Measurements from ENCODE around the gene GPR32. TPM values are rescaled to one million over a fixed set of nuclear protein-coding genes. Genes with fewer than 3 reads are reported as not detected.

The GPR32 gene
- total RNA-seq, 2 donors from 2014 or later, result not detected

DNA sequence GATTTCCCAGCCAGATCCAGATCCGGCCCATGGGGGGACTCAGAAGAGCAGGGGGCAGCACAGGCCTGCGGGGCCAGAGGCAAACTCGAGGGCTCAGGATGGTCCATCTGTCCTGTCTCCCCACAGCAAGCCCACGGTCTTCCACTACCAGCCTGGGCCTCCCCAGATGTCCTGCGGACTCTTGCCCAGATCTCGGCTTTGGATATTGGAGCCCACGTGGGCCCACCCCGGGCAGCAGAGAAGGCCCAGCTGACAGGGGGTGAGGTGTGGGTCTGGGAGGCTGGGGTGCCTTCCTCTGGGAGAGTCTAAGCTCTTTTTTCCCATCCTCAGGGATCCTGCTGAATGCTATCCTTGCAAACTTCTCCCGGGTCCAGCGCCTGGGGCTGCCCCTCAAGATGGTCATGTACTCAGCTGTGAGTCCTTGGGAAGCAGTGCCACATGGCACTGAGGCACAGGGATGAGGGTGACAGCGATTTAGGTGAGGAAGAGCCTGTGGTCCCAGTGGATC is 23.3 kb downstream of the GPR32 start:
- peaks cover 12% of the 10 kb centered on the region for H3K36me3 ChIP-seq
- H3K4me1 ChIP-seq, result no peaks in the 10 kb centered on the region
- no peak for DNase-seq (ENCODE audit: low spot score)
- H3K27me3 ChIP-seq, result no peaks in the 10 kb centered on the region
- no peak overlapping the region for H3K4me3 ChIP-seq
- no peak overlapping the region for H3K27ac ChIP-seq
- H3K9me3 ChIP-seq, result no peaks in the 10 kb centered on the region
- no peak for TF ChIP-seq CTCF (IDR thresholded peaks at IDR 0.05)

DNA sequence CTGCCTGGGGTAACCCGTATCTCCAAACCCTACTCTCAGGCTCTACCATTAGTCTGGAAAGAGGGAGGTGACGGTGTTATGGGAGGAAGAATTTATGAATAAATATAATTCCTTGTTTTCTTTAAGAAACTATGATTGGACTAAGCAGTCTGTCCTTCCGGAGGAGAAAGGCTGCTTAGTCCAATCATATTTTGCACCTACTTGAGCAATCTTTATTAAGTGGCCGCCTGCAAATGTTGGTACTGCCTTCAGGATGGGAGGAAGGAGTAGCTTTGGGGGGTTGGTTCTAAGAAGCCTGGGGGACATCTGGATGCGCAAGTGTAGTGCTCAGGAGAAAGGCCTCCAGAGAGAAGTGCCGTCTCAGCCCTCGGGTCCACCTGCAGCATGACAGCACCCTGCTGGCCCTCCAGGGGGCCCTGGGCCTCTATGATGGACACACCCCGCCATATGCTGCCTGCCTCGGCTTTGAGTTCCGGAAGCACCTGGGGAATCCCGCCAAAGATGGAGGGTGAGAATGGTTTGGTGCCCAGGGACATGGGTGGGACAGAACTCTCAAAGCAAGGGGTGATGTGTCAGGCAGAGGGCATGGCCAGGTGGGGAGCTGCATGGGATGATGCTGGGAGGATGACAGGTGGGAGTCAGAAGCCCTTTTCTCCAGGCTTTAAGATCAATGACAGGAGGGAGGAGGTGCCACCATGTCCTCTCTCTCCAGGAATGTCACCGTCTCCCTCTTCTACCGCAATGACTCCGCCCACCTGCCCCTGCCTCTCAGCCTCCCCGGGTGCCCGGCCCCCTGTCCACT is 24.0 kb downstream of the GPR32 start:
- Histone ChIP-seq H3K36me3 (peaks cover 13% of the 10 kb centered on the region), H3K4me1 (no peaks in the 10 kb centered on the region), H3K27me3 (no peaks in the 10 kb centered on the region), H3K9me3 (no peaks in the 10 kb centered on the region), H3K27ac (no peak overlapping the region), H3K4me3 (no peak overlapping the region)
- no peak for DNase-seq (ENCODE audit: low spot score)
- no peak for TF ChIP-seq CTCF (IDR thresholded peaks at IDR 0.05)

GRCh38 chr19:50794876-50795663 is 24.8 kb downstream of the GPR32 start:
- Histone ChIP-seq H3K4me3 (no peak overlapping the region), H3K9me3 (no peaks in the 10 kb centered on the region), H3K27ac (no peak overlapping the region), H3K27me3 (no peaks in the 10 kb centered on the region), H3K36me3 (peaks cover 13% of the 10 kb centered on the region), H3K4me1 (no peaks in the 10 kb centered on the region)
- DNase-seq (ENCODE audit: low spot score), result no peak
- TF ChIP-seq CTCF (IDR thresholded peaks at IDR 0.05), result no peak

- H3K27me3 ChIP-seq, result no peaks in the 10 kb centered on the region
- TF ChIP-seq CTCF (IDR thresholded peaks at IDR 0.05), result no peak
- H3K4me3 ChIP-seq, result no peak overlapping the region
- no peaks in the 10 kb centered on the region for H3K9me3 ChIP-seq
- no peak overlapping the region for H3K27ac ChIP-seq
- no peaks in the 10 kb centered on the region for H3K4me1 ChIP-seq
- H3K36me3 ChIP-seq, result peaks cover 13% of the 10 kb centered on the region
- DNase-seq (ENCODE audit: low spot score), result no peak
These were observed 25.4 kb downstream of the GPR32 start for GRCh38 chr19:50795664-50796073.

DNA sequence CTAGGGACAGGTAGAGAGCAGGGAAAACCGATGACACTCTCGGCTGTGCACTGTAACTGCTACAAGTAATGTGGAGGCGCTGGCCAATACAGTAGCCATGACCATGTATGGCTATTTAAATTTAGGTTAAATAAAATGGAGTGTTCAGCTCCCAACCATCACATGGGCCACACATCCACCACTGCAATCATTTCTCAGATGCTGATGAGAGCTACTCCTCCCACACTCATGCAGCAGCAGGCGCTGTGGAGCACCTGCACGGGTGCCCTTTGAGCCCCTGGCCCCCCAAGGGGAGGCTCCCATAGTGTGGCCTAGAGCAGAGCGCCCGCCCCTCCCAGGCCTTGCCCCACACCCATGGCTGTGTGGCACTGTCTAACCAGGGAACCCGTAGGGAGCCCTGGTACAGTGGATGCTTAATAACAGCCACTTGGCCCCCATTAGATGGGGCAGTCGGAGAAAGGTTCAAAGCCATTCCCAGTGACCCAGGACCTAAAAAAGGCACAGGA is 25.9 kb downstream of the GPR32 start:
- Histone ChIP-seq H3K36me3 (peaks cover 18% of the 10 kb centered on the region), H3K9me3 (no peaks in the 10 kb centered on the region), H3K4me1 (no peaks in the 10 kb centered on the region), H3K27ac (no peak overlapping the region), H3K4me3 (no peak overlapping the region), H3K27me3 (no peaks in the 10 kb centered on the region)
- no peak for DNase-seq (ENCODE audit: low spot score)
- no peak for TF ChIP-seq CTCF (IDR thresholded peaks at IDR 0.05)

Measured in right atrium auricular region (tissue), 2 donors.